Ovary (tissue), 3 donors: ENCODE results near the gene DSCAML1.
"Not testable (repeated sequence)": the region's sequence is repeated elsewhere in the genome, so short reads cannot be mapped to it uniquely, and the experiment has no call there.

Source experiments
- POLR2A ChIP-seq: fragments of 450-650 bp; IDR thresholded peaks from one replicate; pipeline ENCODE4 v1.6.1; 2017; ENCODE audit warnings: antibody characterized with exemption, mild to moderate bottlenecking, moderate library complexity
- TF ChIP-seq, protein P1 (sequence below), 3 donors: fragments of 450-650 bp in 2 of 3; fragments of 200-600 bp in 1 of 3; IDR thresholded peaks; one replicate each; pipeline versions ENCODE4 v1.5.1 to v1.8.0; 2016 to 2022; ENCODE audit warnings: antibody characterized with exemption in 3 of 3, mild to moderate bottlenecking in 1 of 3
- donor health status: DM: no; HTN: no; CAD: no.

DNA sequence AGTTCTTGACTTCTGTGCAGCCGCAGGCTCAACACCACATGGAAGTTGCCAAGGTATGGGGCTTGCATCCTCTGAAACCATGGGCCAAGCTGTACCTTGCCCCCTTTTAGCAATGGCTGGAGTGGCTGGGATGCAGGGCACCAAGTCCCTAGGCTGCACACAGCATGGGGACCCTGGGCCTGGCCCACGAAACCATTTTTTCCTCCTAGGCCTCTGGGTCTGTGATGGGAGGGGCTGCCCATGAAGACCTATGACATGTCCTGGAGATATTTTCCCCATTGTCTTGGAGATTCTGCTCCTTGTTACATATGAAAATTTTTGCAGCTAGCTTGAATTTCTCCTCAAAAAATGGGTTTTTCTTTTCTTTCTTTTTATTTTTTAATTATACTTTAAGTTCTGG lies 398.4 kb downstream of the DSCAML1 start:
- not testable (repeated sequence) for TF ChIP-seq POLR2A
- TF ChIP-seq, protein P1, sequence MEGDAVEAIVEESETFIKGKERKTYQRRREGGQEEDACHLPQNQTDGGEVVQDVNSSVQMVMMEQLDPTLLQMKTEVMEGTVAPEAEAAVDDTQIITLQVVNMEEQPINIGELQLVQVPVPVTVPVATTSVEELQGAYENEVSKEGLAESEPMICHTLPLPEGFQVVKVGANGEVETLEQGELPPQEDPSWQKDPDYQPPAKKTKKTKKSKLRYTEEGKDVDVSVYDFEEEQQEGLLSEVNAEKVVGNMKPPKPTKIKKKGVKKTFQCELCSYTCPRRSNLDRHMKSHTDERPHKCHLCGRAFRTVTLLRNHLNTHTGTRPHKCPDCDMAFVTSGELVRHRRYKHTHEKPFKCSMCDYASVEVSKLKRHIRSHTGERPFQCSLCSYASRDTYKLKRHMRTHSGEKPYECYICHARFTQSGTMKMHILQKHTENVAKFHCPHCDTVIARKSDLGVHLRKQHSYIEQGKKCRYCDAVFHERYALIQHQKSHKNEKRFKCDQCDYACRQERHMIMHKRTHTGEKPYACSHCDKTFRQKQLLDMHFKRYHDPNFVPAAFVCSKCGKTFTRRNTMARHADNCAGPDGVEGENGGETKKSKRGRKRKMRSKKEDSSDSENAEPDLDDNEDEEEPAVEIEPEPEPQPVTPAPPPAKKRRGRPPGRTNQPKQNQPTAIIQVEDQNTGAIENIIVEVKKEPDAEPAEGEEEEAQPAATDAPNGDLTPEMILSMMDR (IDR thresholded peaks at IDR 0.05): not testable (repeated sequence)
